HuH-7 (cell line): ENCODE results near the gene PRAC1.
"Not testable (repeated sequence)": the region's sequence is repeated elsewhere in the genome, so short reads cannot be mapped to it uniquely, and the experiment has no call there.

ENCODE experiments used
- DNase-seq: peaks from one replicate; pipeline ENCODE4 v3.0.0; 2011; ENCODE audit warnings: low spot score

Gene PRAC1

GRCh38 chr17:48726916-48727286 lies 4.6 kb upstream of the PRAC1 start:
- DNase-seq, result no peak

DNA sequence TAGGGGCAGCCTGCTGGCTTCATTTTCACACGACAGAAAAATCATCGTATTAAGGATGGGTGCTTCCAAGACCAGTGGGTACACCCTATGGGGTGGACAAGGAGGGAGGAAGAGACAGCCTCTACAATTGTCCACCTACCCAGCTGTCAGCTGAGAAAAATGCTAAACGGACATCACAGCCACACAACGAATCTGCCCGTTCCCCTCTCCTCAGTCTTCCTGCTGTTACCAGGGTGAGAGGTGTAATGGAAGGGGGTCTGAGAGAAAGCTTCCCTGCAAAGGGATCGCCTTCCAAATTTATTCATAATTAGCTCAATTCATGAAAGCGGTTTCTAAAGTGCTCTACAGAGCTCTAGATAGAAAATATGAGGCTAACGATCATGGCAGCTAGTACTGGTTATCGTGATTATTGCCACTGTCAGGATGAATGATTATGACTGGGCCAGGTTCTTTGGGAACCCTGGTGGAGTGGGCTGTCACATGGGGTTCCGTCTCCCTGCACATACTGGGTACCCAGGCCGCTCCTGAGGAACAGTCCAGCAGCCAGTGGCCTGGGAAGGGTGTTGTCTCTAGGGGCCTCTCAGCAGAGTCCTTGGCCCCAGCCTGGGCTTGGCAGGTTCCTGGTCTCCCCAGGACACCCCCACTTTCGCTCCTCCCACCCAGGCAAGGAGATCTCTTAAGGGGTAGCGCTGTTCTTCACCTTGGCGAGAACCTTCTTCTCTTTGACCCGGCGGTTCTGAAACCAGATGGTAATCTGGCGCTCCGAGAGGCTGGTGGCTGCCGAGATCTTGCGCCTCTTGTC lies 4.0 kb upstream of the PRAC1 start:
- no peak for DNase-seq

DNA sequence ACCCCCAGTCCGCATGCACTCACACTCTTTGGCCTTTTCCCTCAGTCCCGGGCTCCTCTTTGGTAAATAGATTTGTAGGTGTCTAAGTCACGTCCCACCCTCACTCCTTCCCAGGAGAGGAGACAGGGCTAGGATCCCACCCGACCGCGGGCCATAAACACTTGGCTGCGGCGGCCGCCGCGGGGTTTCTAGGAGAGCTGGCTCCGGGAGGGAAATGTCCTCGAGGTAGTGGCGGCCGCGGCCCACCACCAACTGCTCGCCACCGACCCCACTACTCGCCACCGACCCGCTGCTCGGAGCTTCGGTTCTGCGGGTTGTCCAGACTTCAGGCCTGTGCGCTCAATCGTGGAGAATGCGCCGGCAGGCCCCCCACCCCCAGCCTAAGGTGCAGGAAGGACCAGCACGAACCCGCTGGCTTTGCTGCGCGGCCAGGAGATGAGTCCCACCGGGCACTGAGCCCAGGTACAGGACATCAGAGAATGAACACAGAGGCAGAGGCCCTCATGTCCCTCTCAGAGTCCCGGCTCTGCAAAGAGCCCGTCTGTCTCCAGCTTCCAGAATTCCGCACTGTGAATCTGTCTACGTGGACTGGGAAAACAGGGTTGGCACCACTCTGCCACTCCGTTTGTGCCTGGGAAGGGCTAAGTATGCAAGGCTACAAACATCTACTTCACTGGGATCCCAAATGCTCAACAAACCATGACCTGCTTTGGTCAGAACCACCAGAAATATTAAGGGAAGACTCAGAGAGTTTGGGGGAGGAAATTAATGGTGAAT lies 3.2 kb upstream of the PRAC1 start:
- DNase-seq, result no peak

- no peak for DNase-seq
Measured at GRCh38 chr17:48725004-48725287, 2.6 kb upstream of the PRAC1 start.

GRCh38 chr17:48724251-48725003 lies 2.1 kb upstream of the PRAC1 start:
- DNase-seq, result peak; percentile 80

DNA sequence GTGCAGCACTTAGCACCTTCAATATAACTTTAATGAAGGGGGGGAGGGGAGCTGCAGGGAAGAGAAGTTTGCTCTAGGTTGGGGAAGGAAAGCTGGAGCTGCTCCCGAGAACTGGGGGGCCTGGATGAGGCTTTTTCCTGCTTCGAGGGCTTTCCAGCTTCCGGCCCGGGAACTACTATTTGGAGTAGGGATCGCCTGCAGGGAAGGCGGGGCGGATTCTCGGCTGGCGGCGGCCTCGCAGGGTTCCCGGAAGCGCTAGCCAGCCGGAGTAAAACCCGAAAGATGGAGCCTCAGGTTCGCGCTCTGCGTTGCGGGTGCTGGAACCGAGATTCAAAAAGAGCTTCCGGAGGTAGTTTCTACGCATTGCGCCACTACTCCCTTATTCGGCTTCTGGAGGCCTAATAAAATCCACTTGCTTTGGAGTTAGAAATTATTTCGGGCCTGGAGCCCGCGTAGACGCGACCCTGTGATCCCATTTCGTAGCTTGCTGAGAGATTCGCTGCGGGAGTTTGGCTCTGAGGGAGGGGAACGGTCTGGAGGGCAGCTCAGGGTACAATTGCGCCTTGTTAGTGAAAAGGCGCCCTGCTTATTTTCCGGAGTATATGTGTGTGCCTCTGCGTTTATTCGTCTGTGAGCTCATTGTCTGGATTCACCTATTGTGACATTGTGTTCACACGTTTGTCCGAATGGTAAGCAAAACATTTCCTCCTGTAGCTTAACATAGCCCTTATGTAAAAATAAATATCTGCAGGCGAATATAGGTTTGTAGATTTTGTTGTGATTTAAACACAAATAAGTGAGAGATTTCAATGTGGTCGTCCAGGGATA lies 1.3 kb upstream of the PRAC1 start:
- no peak for DNase-seq

GRCh38 chr17:48722915-48723422 lies 651 bp upstream of the PRAC1 start, which contains the start of gene PRAC2:
PRAC2 (plus strand) TSS chr17:48723185; CDS start chr17:48724411, 1,226 bp downstream.
- no peak for DNase-seq

- DNase-seq, result no peak
Measured at GRCh38 chr17:48721009-48721402, 1.3 kb downstream of the PRAC1 start.

DNA sequence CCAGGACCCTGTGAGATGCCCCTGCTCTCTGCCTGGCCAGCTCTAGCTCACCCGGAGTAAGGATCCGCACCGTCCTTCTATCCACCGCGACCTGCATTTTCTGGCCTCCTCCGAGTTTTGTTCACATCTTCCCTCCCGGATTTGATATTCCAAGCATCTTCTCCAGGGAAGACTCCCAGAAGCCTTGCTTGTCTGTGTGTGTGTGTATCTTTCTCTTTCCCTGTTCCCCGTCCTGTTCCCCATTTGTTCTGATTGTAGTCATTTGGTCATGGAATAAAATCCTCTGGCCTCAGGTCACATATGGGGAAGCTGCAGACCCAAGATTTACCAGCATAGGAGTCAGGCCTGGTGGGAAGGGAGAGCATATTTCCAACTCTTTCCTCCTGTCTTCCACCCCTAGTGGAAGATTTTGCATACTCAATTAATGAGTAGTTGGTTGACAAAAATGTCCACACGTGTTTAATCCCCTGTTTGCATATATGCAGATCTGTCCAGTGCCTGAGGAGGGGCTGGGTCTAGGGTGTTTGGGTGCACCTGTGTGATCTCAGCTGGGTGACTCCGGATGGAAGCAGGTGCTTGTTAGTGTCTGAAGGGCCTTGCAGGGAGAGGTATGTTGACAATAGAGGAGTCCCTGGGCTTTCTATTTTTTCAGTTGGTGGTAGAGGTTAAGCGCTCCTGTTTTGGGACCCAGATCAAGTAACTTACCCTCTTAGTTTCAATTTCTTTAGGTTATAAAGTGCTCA lies 1.9 kb downstream of the PRAC1 start:
- DNase-seq, result no peak

GRCh38 chr17:48719642-48720265 lies 2.6 kb downstream of the PRAC1 start:
- no peak for DNase-seq

DNA sequence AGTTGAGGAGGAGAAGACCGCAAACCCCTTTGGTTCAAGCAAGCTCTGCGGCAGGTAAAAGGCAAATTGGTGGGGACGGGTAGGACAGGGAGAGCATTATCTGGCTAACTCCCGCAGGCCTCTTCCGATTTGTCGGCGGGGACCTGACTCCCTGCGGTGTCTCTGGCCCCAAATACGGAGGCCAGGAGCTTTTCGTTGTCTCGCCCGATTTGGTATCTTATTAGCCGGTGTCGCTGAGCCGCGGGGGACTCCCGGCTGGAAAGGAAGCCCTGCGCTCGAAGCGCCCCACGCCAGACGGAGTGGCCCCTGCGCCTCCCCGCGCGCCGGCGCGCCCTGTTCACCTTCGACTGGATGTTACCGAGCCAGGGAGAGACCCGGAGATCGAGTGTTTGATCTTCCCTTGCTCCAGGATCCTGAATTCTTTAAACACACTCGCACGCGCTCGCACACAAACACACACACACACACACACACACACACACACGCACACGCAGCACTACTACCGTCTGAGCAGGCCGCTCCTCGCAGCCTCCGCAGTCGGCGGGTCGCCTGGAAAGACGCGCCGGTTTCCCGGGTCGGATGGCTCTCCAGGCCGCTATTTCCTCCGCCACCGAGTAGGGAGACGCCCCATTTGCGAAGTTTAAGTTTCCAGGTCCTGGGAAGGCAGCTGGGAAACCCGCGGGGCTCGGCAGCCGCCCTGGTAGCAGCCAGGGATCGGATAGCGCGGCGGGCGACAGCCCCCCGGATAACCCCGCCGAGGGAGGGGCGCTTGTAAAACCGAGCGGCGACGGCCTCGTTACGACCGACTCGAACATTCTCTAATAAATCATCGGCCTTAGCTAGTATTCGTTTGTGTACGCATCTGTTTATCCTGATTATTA lies 3.3 kb downstream of the PRAC1 start:
- no peak for DNase-seq

DNA sequence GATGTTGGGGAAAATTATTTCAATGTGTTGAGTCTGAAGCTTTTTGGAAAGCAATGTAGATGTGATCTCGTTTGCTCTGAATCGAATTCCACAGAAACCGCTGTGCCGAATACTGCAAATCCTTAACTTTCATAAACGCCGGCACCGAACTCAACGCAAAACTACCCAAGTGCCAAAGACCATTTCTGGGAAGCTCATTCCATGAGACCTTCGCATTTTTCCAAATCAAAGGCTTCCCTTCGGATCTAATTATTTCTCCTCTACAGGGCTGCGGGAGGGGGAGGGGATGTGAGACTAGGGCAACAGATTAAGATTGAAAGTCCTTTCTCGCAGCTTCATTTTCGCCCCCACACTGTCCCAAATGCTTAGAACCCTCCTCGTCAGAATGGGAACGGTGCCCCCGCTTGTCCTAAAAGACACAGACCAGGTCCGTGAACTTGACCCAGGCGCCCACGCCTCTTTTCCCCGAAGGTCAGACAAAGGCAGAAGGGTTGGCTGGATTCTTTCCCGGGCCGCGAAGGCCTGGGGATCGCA lies 4.0 kb downstream of the PRAC1 start:
- DNase-seq, result no peak

GRCh38 chr17:48717367-48718226 lies 4.7 kb downstream of the PRAC1 start:
- DNase-seq, result no peak

DNA sequence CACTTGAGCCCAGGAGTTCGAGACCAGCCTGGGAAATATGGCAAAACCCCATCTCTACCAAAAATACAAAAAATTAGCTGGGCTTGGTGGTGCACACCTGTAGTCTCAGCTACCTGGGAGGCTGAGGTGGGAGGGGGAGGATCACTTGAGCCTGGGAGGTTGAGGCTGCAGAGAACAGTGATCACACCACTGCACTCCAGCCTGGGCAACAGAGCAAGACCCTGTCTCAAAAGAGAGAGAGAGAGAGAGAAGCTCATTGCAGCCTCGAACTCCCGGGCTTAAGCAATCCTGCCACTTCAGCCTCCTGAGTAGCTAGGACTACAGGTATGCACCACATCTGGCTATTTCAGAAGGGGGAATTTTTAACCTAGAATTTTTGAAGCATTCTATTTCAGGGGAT lies 5.8 kb downstream of the PRAC1 start:
- DNase-seq, result not testable (repeated sequence)

- DNase-seq, result no peak
Measured at GRCh38 chr17:48715496-48716399, 6.6 kb downstream of the PRAC1 start.

DNA sequence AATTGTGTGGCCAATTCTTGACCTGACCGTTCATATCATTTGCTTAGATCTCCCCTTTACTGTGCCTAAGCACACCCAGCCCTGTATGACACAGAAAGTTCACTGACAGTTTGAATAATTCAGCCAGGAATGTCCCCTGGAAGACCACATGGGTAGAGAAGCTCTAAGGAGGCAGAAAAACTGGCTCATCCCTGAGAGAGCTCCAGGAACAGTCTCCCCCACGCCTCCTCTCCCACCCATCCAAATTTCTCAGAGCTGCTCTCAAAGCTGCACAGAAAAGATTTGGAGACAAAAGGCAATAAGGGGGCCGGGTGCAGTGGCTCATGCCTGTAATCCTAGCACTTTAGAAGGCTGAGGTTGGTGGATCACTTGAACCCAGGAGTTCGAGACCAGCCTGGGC lies 11.2 kb downstream of the PRAC1 start:
- peak; percentile 5 for DNase-seq
